ENCODE data around the gene DYTN.

DNA sequence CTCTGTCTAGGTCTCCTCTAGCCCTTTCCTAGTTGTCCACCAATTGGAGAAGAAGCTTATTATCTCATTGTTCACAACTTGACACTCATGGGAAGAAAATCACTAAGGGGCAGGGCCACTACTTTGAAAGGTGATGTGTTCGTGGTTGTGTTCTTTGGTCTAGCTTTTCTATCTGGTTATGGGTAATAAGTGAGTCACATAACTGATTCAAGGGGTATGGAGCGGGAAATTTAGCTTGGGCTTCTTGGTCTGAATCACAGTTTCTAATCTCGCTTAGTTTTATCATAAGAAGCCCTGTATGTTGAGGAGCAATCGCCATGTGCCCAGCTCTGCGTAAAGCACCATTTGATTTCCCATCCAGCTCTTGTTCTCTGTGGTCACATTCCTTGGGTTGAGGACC, 18.7 kb upstream of the DYTN start:
- TF ChIP-seq HDGF (IDR thresholded peaks at IDR 0.05; ENCODE audit: borderline replicate concordance) (no peak), SP1 (IDR thresholded peaks at IDR 0.05) (no peak), FOXA1 (IDR thresholded peaks at IDR 0.05) (no peak), SUZ12 (IDR thresholded peaks at IDR 0.05) (no peak), ARNT (IDR thresholded peaks at IDR 0.05) (no peak), NFRKB (IDR thresholded peaks at IDR 0.05) (no peak), L3MBTL2 (conservative IDR thresholded peaks at IDR 0.05) (no peak), ELF4 (IDR thresholded peaks at IDR 0.05) (no peak), BHLHE40 (IDR thresholded peaks at IDR 0.05; ENCODE audit: borderline replicate concordance) (no peak), CTBP1 (IDR thresholded peaks at IDR 0.05; ENCODE audit: borderline replicate concordance) (no peak)
